Measurements from ENCODE around the gene FADS2. TPM values are rescaled to one million over a fixed set of nuclear protein-coding genes. Genes with fewer than 3 reads are reported as not detected.
A peak's percentile ranks its signal among the peaks of the same experiment; 100 is the strongest.

The FADS2 gene
- total and polyA plus RNA-seq, 9 of the 15 experiments (the other 6 are each of a cell fraction or from before 2014, with no cell fraction given): 2.9 to 42.8 (median 16.2) TPM

GRCh38 chr11:61871158-61871597, 43.1 kb downstream of the FADS2 start (continued):
- TF ChIP-seq RBM25 (IDR thresholded peaks at IDR 0.05; ENCODE audit: low read depth, low read length, severe bottlenecking) (no peak), RBFOX2 (IDR thresholded peaks at IDR 0.05; ENCODE audit: low read depth, low read length) (peak; percentile 63), FOS (IDR thresholded peaks at IDR 0.05; ENCODE audit: extremely low read depth, insufficient read length) (no peak), HIVEP1 (CRISPR knock-in tag; IDR thresholded peaks at IDR 0.05) (no peak), PKNOX1 (IDR thresholded peaks at IDR 0.05) (no peak), CUX1 (CRISPR knock-in tag; IDR thresholded peaks at IDR 0.05) (no peak), TRIM25 (IDR thresholded peaks at IDR 0.05; ENCODE audit: borderline replicate concordance) (no peak), GATAD2B (IDR thresholded peaks at IDR 0.05; ENCODE audit: borderline replicate concordance) (no peak; the same call in 1 of the 2 replicates), GTF2A2 (tag; IDR thresholded peaks at IDR 0.05) (no peak), GABPB1 (CRISPR knock-in tag; IDR thresholded peaks at IDR 0.05) (no peak; the same call in 1 of the 2 replicates), SLC30A9 (CRISPR knock-in tag; IDR thresholded peaks at IDR 0.05) (no peak), EGR1 (conservative IDR thresholded peaks at IDR 0.05) (no peak), PHF21A (IDR thresholded peaks at IDR 0.05; ENCODE audit: borderline replicate concordance, low read depth) (no peak), NELFE (IDR thresholded peaks at IDR 0.05; ENCODE audit: insufficient read depth, insufficient read length) (no peak), ZBED1 (IDR thresholded peaks at IDR 0.05) (no peak), TCF15 (CRISPR knock-in tag; IDR thresholded peaks at IDR 0.05) (no peak), RBBP5 (IDR thresholded peaks at IDR 0.05; ENCODE audit: borderline replicate concordance, insufficient read depth, low read length, poor library complexity, severe bottlenecking) (peak; percentile 26), KDM1A (IDR thresholded peaks at IDR 0.05) (peak in 1 of 2 experiments; percentile 58; a peak in 1 of 4 replicates)
- TF ChIP-seq, protein P1, sequence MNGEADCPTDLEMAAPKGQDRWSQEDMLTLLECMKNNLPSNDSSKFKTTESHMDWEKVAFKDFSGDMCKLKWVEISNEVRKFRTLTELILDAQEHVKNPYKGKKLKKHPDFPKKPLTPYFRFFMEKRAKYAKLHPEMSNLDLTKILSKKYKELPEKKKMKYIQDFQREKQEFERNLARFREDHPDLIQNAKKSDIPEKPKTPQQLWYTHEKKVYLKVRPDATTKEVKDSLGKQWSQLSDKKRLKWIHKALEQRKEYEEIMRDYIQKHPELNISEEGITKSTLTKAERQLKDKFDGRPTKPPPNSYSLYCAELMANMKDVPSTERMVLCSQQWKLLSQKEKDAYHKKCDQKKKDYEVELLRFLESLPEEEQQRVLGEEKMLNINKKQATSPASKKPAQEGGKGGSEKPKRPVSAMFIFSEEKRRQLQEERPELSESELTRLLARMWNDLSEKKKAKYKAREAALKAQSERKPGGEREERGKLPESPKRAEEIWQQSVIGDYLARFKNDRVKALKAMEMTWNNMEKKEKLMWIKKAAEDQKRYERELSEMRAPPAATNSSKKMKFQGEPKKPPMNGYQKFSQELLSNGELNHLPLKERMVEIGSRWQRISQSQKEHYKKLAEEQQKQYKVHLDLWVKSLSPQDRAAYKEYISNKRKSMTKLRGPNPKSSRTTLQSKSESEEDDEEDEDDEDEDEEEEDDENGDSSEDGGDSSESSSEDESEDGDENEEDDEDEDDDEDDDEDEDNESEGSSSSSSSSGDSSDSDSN (IDR thresholded peaks at IDR 0.05; ENCODE audit: borderline replicate concordance in 1 of 2, low read depth in 2 of 2, low read length in 2 of 2): no peak
